AG09319 (cell line): ENCODE measurements around the gene EEIG2.
"Not testable (repeated sequence)": the region's sequence is repeated elsewhere in the genome, so short reads cannot be mapped to it uniquely, and the experiment has no call there.

Source experiments
- DNase-seq: peaks from one replicate; pipeline ENCODE4 v3.0.0-alpha.2; 2010; ENCODE audit warnings: low read depth; ENCODE audit errors: extremely low read depth
- TF ChIP-seq, protein P1 (sequence below): IDR thresholded peaks from 2 replicates; pipeline ENCODE4 v1.5.1; 2011; ENCODE audit warnings: low read depth, mild to moderate bottlenecking, inconsistent platforms, low read length, moderate library complexity

The EEIG2 gene

DNA sequence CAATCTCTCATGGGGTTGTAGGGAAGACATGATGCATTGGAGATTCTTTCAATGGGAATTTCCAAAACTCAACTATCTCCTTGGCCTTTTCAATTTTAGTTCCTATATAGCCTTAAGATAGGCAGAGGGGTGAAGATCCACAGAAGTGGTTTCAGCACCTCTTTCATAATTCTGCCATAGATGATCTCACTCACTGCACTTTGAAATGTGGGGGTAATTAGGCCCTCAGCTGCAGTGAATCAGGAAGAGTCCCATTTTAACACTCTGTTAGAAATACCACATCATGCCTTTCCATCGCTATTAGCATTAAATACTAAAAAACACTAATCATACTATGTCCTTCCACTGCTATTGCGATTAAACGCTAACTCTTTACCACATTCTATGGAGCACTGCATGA lies 25.1 kb upstream of the EEIG2 start:
- TF ChIP-seq, protein P1, sequence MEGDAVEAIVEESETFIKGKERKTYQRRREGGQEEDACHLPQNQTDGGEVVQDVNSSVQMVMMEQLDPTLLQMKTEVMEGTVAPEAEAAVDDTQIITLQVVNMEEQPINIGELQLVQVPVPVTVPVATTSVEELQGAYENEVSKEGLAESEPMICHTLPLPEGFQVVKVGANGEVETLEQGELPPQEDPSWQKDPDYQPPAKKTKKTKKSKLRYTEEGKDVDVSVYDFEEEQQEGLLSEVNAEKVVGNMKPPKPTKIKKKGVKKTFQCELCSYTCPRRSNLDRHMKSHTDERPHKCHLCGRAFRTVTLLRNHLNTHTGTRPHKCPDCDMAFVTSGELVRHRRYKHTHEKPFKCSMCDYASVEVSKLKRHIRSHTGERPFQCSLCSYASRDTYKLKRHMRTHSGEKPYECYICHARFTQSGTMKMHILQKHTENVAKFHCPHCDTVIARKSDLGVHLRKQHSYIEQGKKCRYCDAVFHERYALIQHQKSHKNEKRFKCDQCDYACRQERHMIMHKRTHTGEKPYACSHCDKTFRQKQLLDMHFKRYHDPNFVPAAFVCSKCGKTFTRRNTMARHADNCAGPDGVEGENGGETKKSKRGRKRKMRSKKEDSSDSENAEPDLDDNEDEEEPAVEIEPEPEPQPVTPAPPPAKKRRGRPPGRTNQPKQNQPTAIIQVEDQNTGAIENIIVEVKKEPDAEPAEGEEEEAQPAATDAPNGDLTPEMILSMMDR: no peak
- no peak for DNase-seq

DNA sequence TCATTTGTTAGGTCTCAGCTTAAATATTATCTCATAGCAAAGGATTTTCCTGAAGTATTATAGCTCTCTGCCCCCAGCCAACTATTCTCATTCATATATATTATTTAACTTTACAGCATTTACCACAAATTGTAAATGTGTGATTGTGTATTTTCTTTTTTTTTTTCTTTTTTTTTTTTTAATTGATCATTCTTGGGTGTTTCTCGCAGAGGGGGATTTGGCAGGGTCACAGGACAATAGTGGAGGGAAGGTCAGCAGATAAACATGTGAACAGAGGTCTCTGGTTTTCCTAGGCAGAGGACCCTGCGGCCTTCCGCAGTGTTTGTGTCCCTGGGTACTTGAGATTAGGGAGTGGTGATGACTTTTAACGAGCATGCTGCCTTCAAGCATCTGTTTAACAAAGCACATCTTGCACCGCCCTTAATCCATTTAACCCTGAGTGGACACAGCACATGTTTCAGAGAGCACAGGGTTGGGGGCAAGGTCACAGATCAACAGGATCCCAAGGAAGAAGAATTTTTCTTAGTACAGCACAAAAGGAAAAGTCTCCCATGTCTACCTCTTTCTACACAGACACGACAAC lies 24.5 kb upstream of the EEIG2 start:
- DNase-seq: not testable (repeated sequence)

DNA sequence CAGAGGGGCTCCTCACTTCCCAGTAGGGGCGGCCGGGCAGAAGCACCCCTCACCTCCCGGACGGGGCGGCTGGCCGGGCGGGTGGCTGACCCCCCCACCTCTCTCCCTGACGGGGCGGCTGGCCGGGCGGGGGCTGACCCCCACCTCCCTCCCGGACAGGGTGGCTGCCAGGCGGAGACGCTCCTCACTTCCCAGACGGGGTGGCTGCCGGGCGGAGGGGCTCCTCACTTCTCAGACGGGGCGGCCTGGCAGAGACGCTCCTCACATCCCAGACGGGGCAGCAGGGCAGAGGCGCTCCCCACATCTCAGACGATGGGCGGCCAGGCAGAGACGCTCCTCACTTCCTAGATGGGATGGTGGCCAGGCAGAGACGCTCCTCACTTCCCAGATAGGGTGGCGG lies 23.9 kb upstream of the EEIG2 start:
- not testable (repeated sequence) for DNase-seq

DNA sequence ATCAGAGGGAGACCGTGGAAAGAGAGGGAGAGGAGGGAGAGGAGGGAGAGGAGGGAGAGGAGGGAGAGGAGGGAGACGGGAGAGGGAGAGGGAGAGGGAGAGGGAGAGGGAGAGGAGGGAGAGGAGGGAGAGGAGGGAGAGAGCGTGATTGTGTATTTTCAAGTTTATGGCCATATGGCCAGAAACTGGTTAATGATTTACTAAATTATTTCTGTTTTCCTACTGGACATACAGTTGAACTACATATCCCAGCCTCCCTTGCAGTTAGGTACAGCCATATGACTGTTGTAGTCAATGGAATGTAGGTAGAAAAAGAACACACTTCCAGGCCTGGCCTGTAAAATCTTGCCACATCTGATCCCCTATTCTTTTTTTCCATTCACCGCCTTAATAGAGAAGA lies 23.1 kb upstream of the EEIG2 start:
- not testable (repeated sequence) for DNase-seq

DNA sequence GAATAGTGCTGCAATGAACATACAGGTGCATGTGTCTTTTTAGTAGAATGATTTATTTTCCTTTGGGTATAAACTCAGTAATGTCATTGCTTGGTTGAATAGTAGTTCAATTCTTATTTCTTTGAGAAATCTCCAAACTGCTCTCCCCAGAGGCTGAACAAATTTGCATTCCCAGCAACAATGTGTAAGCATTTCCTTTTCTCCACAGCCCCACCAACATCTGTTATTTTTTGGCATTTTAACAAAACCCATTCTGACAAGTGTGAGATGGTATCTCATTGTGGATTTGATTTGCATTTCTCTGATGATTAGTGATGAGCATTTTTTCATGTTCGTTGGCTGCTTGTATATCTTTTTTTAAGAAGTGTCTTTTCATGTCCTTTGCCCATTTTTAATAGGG lies 21.9 kb upstream of the EEIG2 start:
- TF ChIP-seq, protein P1: no peak
- no peak for DNase-seq

DNA sequence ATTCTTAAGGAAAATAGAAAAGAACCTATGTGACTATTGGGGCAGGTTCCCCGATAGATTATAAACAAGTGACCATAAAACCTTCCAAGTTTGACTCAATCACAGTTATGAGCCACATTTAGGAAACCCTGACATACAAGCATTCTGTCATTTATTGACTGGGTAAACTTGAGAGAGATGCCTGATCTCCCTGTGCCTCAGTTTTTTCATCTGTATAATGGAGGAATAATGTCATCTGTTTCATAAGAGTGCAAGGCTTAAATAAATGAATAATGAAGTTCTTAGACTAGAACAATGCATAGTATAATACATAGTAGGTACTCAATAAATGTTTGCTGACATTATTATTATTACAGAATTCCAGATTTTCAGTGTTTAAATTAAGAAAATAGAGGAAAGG lies 18.9 kb upstream of the EEIG2 start:
- DNase-seq: no peak
- TF ChIP-seq, protein P1: no peak

DNA sequence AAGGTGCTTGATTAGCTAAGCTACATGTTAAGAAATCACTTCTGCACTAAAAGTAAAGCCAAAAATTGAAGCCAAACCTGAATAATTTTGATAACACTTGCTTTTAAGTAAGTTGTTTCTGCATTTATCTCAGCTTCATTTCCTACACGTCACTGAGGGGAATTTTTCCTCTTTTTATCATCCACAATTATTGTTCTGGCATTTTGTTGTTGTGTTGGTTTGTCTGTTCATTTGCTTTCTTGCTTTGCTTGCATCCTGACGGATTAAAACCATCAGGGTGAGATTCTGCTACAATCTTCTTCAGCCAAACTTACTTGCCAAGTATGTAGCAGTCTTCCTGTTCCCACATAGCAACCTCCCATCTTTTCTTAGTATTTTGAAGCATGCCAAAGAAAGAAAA lies 18.0 kb upstream of the EEIG2 start:
- no peak for DNase-seq
- TF ChIP-seq, protein P1: no peak

DNA sequence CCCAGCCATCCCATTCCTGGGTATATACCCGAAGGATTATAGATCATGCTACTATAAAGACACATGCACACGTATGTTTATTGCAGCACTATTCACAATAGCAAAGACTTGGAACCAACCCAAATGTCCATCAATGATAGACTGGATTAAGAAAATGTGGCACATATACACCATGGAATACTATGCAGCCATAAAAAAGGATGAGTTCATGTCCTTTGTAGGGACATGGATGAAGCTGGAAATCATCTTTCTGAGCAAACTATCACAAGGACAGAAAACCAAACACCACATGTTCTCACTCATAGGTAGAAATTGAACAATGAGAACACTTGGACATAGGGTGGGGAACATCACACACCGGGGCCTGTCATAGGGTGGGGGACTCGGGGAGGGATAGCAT lies 12.4 kb upstream of the EEIG2 start:
- DNase-seq: not testable (repeated sequence)

DNA sequence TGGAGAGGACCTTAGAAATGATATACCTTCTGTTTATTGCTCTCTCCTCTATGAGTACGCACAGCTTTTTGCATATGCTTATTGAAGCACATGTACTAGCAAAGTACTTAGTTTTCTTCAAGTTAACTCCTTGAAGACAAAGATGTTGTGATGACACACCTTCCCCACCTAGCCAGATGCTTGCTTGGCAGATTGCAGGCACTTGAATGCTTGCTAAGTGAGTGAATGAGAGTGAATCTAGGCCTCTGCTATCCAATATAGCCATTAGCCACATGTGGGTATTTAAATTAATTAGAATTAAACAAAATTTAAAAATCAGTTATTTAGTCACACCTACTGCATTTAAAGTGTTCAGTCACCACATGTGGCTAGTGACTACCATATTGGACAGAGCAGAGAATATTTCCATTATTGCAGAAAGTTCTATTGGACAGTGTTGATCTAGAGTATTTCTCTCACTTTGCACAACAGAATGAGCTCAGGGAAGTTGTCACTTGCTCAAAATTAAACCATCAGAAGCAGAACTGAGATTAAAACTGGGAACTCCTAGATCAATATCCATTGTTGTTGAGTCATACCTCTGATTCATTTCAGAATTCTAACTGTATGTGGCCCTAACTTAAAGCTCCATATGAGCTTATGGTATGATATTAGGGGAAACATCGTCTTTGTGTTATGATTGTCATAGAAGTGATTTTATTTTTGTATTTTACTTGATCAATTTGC lies 8.6 kb upstream of the EEIG2 start:
- TF ChIP-seq, protein P1: no peak
- no peak for DNase-seq

DNA sequence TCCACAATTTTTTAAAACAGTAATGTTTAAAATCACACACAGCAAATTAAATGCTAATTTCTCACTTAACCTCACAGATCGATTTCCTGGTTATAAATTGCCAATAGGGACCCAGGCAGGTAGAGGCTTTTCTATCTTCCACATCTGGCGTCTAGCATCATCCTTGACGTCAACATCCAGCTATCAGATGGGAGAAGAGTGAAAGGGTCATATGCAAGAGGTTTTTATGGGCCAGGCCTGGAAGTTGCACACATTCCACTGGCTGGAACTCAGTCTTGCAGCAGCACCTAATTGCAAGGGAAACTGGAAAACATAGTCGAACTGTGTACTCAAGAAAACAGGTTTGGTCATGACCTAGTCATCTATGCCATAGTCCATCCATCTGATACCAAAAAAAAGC lies 6.0 kb upstream of the EEIG2 start:
- TF ChIP-seq, protein P1: no peak
- no peak for DNase-seq
